ENCODE results near the gene PROP1.

The PROP1 gene

GRCh38 chr5:177988989-177989625, 6.9 kb downstream of the PROP1 start:
- Histone ChIP-seq H3K27me3 (peaks cover 0 to 38% of the 10 kb centered on the region in 2 donors), H3K9me3 (no peaks in the 10 kb centered on the region), H3K36me3 (no peaks in the 10 kb centered on the region), H3K27ac (no peak overlapping the region), H3K4me1 (peaks cover 0 to 4% (median 0%) of the 10 kb centered on the region in 4 donors), H3K4me3 (no peak overlapping the region)
- no peak for DNase-seq
- intact Hi-C loops (cut with DNase I; ENCODE audit: low total_unique reads): no loop called here
- TF ChIP-seq CTCF (IDR thresholded peaks at IDR 0.05): no peak

- intact Hi-C loops (cut with DNase I; ENCODE audit: low total_unique reads): no loop called here
- no peak for DNase-seq
- Histone ChIP-seq H3K4me3 (no peak overlapping the region), H3K27ac (no peak overlapping the region), H3K27me3 (peaks cover 0 to 53% of the 10 kb centered on the region in 2 donors), H3K4me1 (peaks cover 0 to 4% (median 0%) of the 10 kb centered on the region in 4 donors), H3K36me3 (no peaks in the 10 kb centered on the region), H3K9me3 (no peaks in the 10 kb centered on the region)
- no peak for TF ChIP-seq CTCF (IDR thresholded peaks at IDR 0.05)
These were observed 8.7 kb downstream of the PROP1 start for GRCh38 chr5:177987326-177987725.

GRCh38 chr5:177985430-177986040, 10.5 kb downstream of the PROP1 start:
- H3K27me3 ChIP-seq: peaks cover 0 to 71% of the 10 kb centered on the region in 2 donors
- no peak for DNase-seq
- H3K4me1 ChIP-seq: peaks cover 0 to 4% (median 0%) of the 10 kb centered on the region in 4 donors
- H3K36me3 ChIP-seq: no peaks in the 10 kb centered on the region
- H3K9me3 ChIP-seq: no peaks in the 10 kb centered on the region
- intact Hi-C loops (cut with DNase I; ENCODE audit: low total_unique reads): no loop called here
- no peak for TF ChIP-seq CTCF (IDR thresholded peaks at IDR 0.05)
- H3K4me3 ChIP-seq: no peak overlapping the region
- no peak overlapping the region for H3K27ac ChIP-seq

GRCh38 chr5:177984584-177985206, 11.3 kb downstream of the PROP1 start:
- no peak for TF ChIP-seq CTCF (IDR thresholded peaks at IDR 0.05)
- DNase-seq: no peak
- intact Hi-C loops (cut with DNase I; ENCODE audit: low total_unique reads): no loop called here
- Histone ChIP-seq H3K4me3 (no peak overlapping the region), H3K36me3 (no peaks in the 10 kb centered on the region), H3K27ac (no peak overlapping the region), H3K9me3 (no peaks in the 10 kb centered on the region), H3K4me1 (peaks cover 0 to 4% (median 0%) of the 10 kb centered on the region in 4 donors), H3K27me3 (peaks cover 0 to 71% of the 10 kb centered on the region in 2 donors)

GRCh38 chr5:177983763-177984583, 12.1 kb downstream of the PROP1 start:
- no peaks in the 10 kb centered on the region for H3K9me3 ChIP-seq
- TF ChIP-seq CTCF (IDR thresholded peaks at IDR 0.05): no peak
- no peak overlapping the region for H3K4me3 ChIP-seq
- DNase-seq: no peak
- peaks cover 0 to 4% (median 0%) of the 10 kb centered on the region in 4 donors for H3K4me1 ChIP-seq
- peaks cover 0 to 71% of the 10 kb centered on the region in 2 donors for H3K27me3 ChIP-seq
- H3K36me3 ChIP-seq: no peaks in the 10 kb centered on the region
- no peak overlapping the region for H3K27ac ChIP-seq
- intact Hi-C loops (cut with DNase I; ENCODE audit: low total_unique reads): no loop called here
